ENCODE measurements around the gene YAF2. TPM values are rescaled to one million over a fixed set of nuclear protein-coding genes. Genes with fewer than 3 reads are reported as not detected.

YAF2 gene
- total RNA-seq, 2 donors from 2014 or later, result 18.4 to 24.4 TPM

GRCh38 chr12:42283739-42284138 lies 45.7 kb upstream of the YAF2 start:
- no peaks in the 10 kb centered on the region for H3K4me1 ChIP-seq
- H3K27ac ChIP-seq, result no peak overlapping the region
- no peak overlapping the region for H3K4me3 ChIP-seq
- intact Hi-C loops (cut with DNase I), result no loop called here
- H3K27me3 ChIP-seq, result no peaks in the 10 kb centered on the region
- no peak for DNase-seq
- no peaks in the 10 kb centered on the region for H3K36me3 ChIP-seq
- TF ChIP-seq CTCF (IDR thresholded peaks at IDR 0.05), result no peak
- H3K9ac ChIP-seq (ENCODE audit: low read depth in 2 of 2, low read length in 2 of 2), result no peak overlapping the region
- H3K9me3 ChIP-seq, result no peaks in the 10 kb centered on the region

- no peaks in the 10 kb centered on the region for H3K4me1 ChIP-seq
- no peak for TF ChIP-seq CTCF (IDR thresholded peaks at IDR 0.05)
- no peak overlapping the region for H3K9ac ChIP-seq (ENCODE audit: low read depth in 2 of 2, low read length in 2 of 2)
- H3K27ac ChIP-seq, result no peak overlapping the region
- H3K27me3 ChIP-seq, result no peaks in the 10 kb centered on the region
- intact Hi-C loops (cut with DNase I), result no loop called here
- H3K36me3 ChIP-seq, result no peaks in the 10 kb centered on the region
- no peak for DNase-seq
- no peaks in the 10 kb centered on the region for H3K9me3 ChIP-seq
- no peak overlapping the region for H3K4me3 ChIP-seq
Measured at GRCh38 chr12:42282294-42282693, 44.2 kb upstream of the YAF2 start.

GRCh38 chr12:42281844-42282243 lies 43.8 kb upstream of the YAF2 start:
- Histone ChIP-seq H3K9me3 (no peaks in the 10 kb centered on the region), H3K36me3 (no peaks in the 10 kb centered on the region), H3K9ac (ENCODE audit: low read depth in 2 of 2, low read length in 2 of 2) (no peak overlapping the region), H3K27me3 (no peaks in the 10 kb centered on the region), H3K4me3 (no peak overlapping the region), H3K4me1 (no peaks in the 10 kb centered on the region), H3K27ac (no peak overlapping the region)
- intact Hi-C loops (cut with DNase I), result no loop called here
- DNase-seq, result no peak
- no peak for TF ChIP-seq CTCF (IDR thresholded peaks at IDR 0.05)

- intact Hi-C loops (cut with DNase I), result no loop called here
- Histone ChIP-seq H3K4me3 (no peak overlapping the region), H3K36me3 (no peaks in the 10 kb centered on the region), H3K27me3 (no peaks in the 10 kb centered on the region), H3K9me3 (no peaks in the 10 kb centered on the region), H3K9ac (ENCODE audit: low read depth in 2 of 2, low read length in 2 of 2) (no peak overlapping the region), H3K27ac (no peak overlapping the region), H3K4me1 (no peaks in the 10 kb centered on the region)
- TF ChIP-seq CTCF (IDR thresholded peaks at IDR 0.05), result no peak
- no peak for DNase-seq
Measured at GRCh38 chr12:42281278-42281677, 43.2 kb upstream of the YAF2 start.

GRCh38 chr12:42278128-42278510 lies 40.1 kb upstream of the YAF2 start:
- no peaks in the 10 kb centered on the region for H3K4me1 ChIP-seq
- H3K4me3 ChIP-seq, result no peak overlapping the region
- no peaks in the 10 kb centered on the region for H3K27me3 ChIP-seq
- H3K27ac ChIP-seq, result no peak overlapping the region
- no peak for TF ChIP-seq CTCF (IDR thresholded peaks at IDR 0.05)
- no peaks in the 10 kb centered on the region for H3K36me3 ChIP-seq
- intact Hi-C loops (cut with DNase I), result no loop called here
- H3K9me3 ChIP-seq, result no peaks in the 10 kb centered on the region
- H3K9ac ChIP-seq (ENCODE audit: low read depth in 2 of 2, low read length in 2 of 2), result no peak overlapping the region
- DNase-seq, result no peak
